GM21515 (cell line): Measurements from ENCODE around the gene CHML.

Experiments used
- ATAC-seq: cut with Tn5 transposase; IDR thresholded peaks from one replicate; pipeline ENCODE4 v1.9.1; 2021; ENCODE audit not compliant: unreplicated experiment

The CHML gene

GRCh38 chr1:241647658-241648057, 7.5 kb upstream of the CHML start:
- ATAC-seq = no peak

- ATAC-seq = no peak
Observed at GRCh38 chr1:241646201-241646600, 6.0 kb upstream of the CHML start.

- ATAC-seq = no peak
Observed at GRCh38 chr1:241645199-241645598, 5.0 kb upstream of the CHML start.

GRCh38 chr1:241644259-241644658, 4.1 kb upstream of the CHML start:
- ATAC-seq = no peak

GRCh38 chr1:241642593-241642944, 2.4 kb upstream of the CHML start:
- no peak for ATAC-seq

- no peak for ATAC-seq
Observed at GRCh38 chr1:241641773-241642592, 1.8 kb upstream of the CHML start.

GRCh38 chr1:241640867-241641622, 876 bp upstream of the CHML start:
- ATAC-seq = no peak

- ATAC-seq = peak; percentile 48
Observed at GRCh38 chr1:241639623-241640148, 483 bp downstream of the CHML start.

- no peak for ATAC-seq
Observed at GRCh38 chr1:241638909-241639622, 1.1 kb downstream of the CHML start.

GRCh38 chr1:241638099-241638682, 2.0 kb downstream of the CHML start:
- ATAC-seq = no peak

- no peak for ATAC-seq
Observed at GRCh38 chr1:241637604-241638003, 2.6 kb downstream of the CHML start.

- no peak for ATAC-seq
Observed at GRCh38 chr1:241637046-241637590, 3.1 kb downstream of the CHML start.

- ATAC-seq = no peak
Observed at GRCh38 chr1:241636291-241636690, 3.9 kb downstream of the CHML start.

GRCh38 chr1:241635556-241636152, 4.5 kb downstream of the CHML start:
- ATAC-seq = no peak

GRCh38 chr1:241632987-241633386, 7.2 kb downstream of the CHML start:
- ATAC-seq = no peak

- no peak for ATAC-seq
Observed at GRCh38 chr1:241631674-241632073, 8.5 kb downstream of the CHML start.

- ATAC-seq = no peak
Observed at GRCh38 chr1:241630899-241631298, 9.3 kb downstream of the CHML start.

- ATAC-seq = no peak
Observed at GRCh38 chr1:241630476-241630875, 9.7 kb downstream of the CHML start.

- no peak for ATAC-seq
Observed at GRCh38 chr1:241630005-241630404, 10.2 kb downstream of the CHML start.

- peak; percentile 83 for ATAC-seq
Observed at GRCh38 chr1:241627453-241628259, 12.5 kb downstream of the CHML start.
